HCT116 (cell line): ENCODE results near the gene FAM167B. TPM values are rescaled to one million over a fixed set of nuclear protein-coding genes. Genes with fewer than 3 reads are reported as not detected.
"Not testable (repeated sequence)": the region's sequence is repeated elsewhere in the genome, so short reads cannot be mapped to it uniquely, and the experiment has no call there.

Source experiments
- ATAC-seq: fragments of 200-7000 bp; cut with Tn5 transposase; 2 replicates; pipeline ENCODE4 v1.9.1; 2020; ENCODE audit warnings: mild to moderate bottlenecking, moderate library complexity
- BruUV-seq: library from RNA; stranded (reverse); fragments of 400-500 nt; replicated peaks from 2 replicates; lab custom pipeline; 2021; lab: Mats Ljungman, UMichigan
- CTCF ChIA-PET: fragments of 300-600 bp; sonication (Branson Sonifier 250); formaldehyde crosslinking; loops from one replicate; lab custom pipeline; 2021; ENCODE audit warnings: antibody characterized with exemption; lab: Charles Lee
- POLR2A ChIA-PET: fragments of 300-600, 350-600 bp; sonication (Branson Sonifier 250); formaldehyde crosslinking; loops from one replicate; lab custom pipeline; 2021; ENCODE audit warnings: antibody characterized with exemption; lab: Charles Lee
- RAD21 ChIA-PET, 2 experiments: fragments of 300-600 bp; sonication (Branson Sonifier 250); formaldehyde crosslinking; loops; one replicate each; lab custom pipeline; 2023; ENCODE audit warnings: low total read pairs in 2 of 2; ENCODE audit not compliant: uncharacterized antibody in 2 of 2, unreplicated experiment in 2 of 2, low non-redundant PET in 1 of 2; lab: Charles Lee
- DNase-seq: peaks from one replicate; pipeline ENCODE4 v3.0.0-alpha.2; 2010; ENCODE audit warnings: low read depth, low spot score
- H2AFZ ChIP-seq: fragments of 200-600 bp; shearing (Covaris generic), sonication (generic); 2 replicates; pipeline ENCODE4 v1.6.1; 2017; ENCODE audit warnings: low read depth, mixed run types, mixed read lengths, antibody characterized with exemption, low read length; ENCODE audit not compliant: poor library complexity, severe bottlenecking
- H3K27ac ChIP-seq: 2 replicates; pipeline ENCODE4 v1.5.1; 2012; ENCODE audit warnings: low read depth, low read length
- H3K27me3 ChIP-seq: fragments of 200-600 bp; sonication (generic); 2 replicates; pipeline ENCODE4 v1.6.1; 2016; ENCODE audit warnings: mixed run types, low read length, mixed read lengths; ENCODE audit not compliant: insufficient read depth
- H3K36me3 ChIP-seq, 2 experiments: fragments of 200-500 bp in 1 of 2; fragments of 200-600 bp in 1 of 2; sonication (Bioruptor generic) in 1 of 2; sonication (generic) in 1 of 2; 2 replicates each; pipeline versions ENCODE4 v1.5.1 to v1.6.1; 2014 to 2016; ENCODE audit warnings: low read length in 2 of 2, inconsistent platforms in 1 of 2, mixed read lengths in 1 of 2, mixed run types in 1 of 2; ENCODE audit not compliant: insufficient read depth in 2 of 2, control insufficient read depth in 1 of 2
- H3K4me1 ChIP-seq, 2 experiments: fragments of 200-600 bp in 1 of 2; sonication (generic) in 1 of 2; 2 replicates each; pipeline versions ENCODE4 v1.5.1 to v1.6.1; 2012 to 2017; ENCODE audit warnings: low read length in 2 of 2, inconsistent platforms in 1 of 2, mild to moderate bottlenecking in 1 of 2, mixed read lengths in 1 of 2, mixed run types in 1 of 2, moderate library complexity in 1 of 2; ENCODE audit not compliant: insufficient read depth in 2 of 2, control insufficient read depth in 1 of 2
- H3K4me2 ChIP-seq: fragments of 200-600 bp; sonication (generic); 2 replicates; pipeline ENCODE4 v1.6.1; 2017; ENCODE audit warnings: mixed run types, low read length, mixed read lengths
- H3K4me3 ChIP-seq, 2 experiments: fragments of 200-600 bp in 1 of 2; sonication (generic) in 1 of 2; replicated peaks in 1 of 2; 2 replicates each; pipeline ENCODE4 v1.5.1; 2011 to 2016; ENCODE audit warnings: low read length in 2 of 2, control low read depth in 1 of 2, low read depth in 1 of 2, mild to moderate bottlenecking in 1 of 2, mixed read lengths in 1 of 2, mixed run types in 1 of 2
- H3K79me2 ChIP-seq: fragments of 200-600 bp; sonication (generic); 2 replicates; pipeline ENCODE4 v1.6.1; 2017; ENCODE audit warnings: mild to moderate bottlenecking, mixed run types, low read length, moderate library complexity, mixed read lengths; ENCODE audit not compliant: insufficient read depth
- H3K9ac ChIP-seq: fragments of 200-600 bp; sonication (generic); 2 replicates; pipeline ENCODE4 v1.6.1; 2016; ENCODE audit warnings: low read length, mixed read lengths
- H3K9me2 ChIP-seq: fragments of 200-600 bp; sonication (generic), shearing (Covaris generic); 2 replicates; pipeline ENCODE4 v1.6.1; 2017; ENCODE audit warnings: mixed run types, mild to moderate bottlenecking, moderate library complexity; ENCODE audit not compliant: insufficient read depth
- H3K9me3 ChIP-seq, 2 experiments: fragments of 200-500 bp in 1 of 2; fragments of 200-600 bp in 1 of 2; sonication (Bioruptor generic) in 1 of 2; sonication (generic) in 1 of 2; 2 replicates each; pipeline ENCODE4 v1.6.1; 2014 to 2017; ENCODE audit warnings: low read length in 2 of 2, mixed read lengths in 2 of 2, inconsistent platforms in 1 of 2, low read depth in 1 of 2, mild to moderate bottlenecking in 1 of 2, mixed run types in 1 of 2, moderate library complexity in 1 of 2; ENCODE audit not compliant: control insufficient read depth in 1 of 2, insufficient read depth in 1 of 2
- H4K20me1 ChIP-seq: fragments of 200-600 bp; sonication (generic), shearing (Covaris generic); 2 replicates; pipeline ENCODE4 v1.6.1; 2017; ENCODE audit warnings: mixed run types, mild to moderate bottlenecking, moderate library complexity; ENCODE audit not compliant: insufficient read depth
- CBX3 ChIP-seq: IDR thresholded peaks from 2 replicates; pipeline ENCODE4 v1.6.1; 2012; ENCODE audit warnings: low read depth
- CEBPB ChIP-seq: IDR thresholded peaks from 2 replicates; pipeline ENCODE4 v1.6.1; 2012; ENCODE audit warnings: low read depth
- EGR1 ChIP-seq: IDR thresholded peaks from 2 replicates; pipeline ENCODE4 v1.6.1; 2012; ENCODE audit warnings: low read depth
- FOSL1 ChIP-seq: IDR thresholded peaks from 2 replicates; pipeline ENCODE4 v1.6.1; 2012; ENCODE audit warnings: low read depth
- JUND ChIP-seq: IDR thresholded peaks from 2 replicates; pipeline ENCODE4 v1.6.1; 2012
- POLR2A ChIP-seq: IDR thresholded peaks from 2 replicates; pipeline ENCODE4 v1.7.0; 2011; ENCODE audit warnings: borderline replicate concordance; ENCODE audit not compliant: insufficient read depth, insufficient read length; ENCODE audit errors: extremely low read depth
- POLR2AphosphoS5 ChIP-seq: IDR thresholded peaks from 2 replicates; pipeline ENCODE4 v1.6.1; 2011; ENCODE audit warnings: mild to moderate bottlenecking, low read depth, low read length, moderate library complexity
- RAD21 ChIP-seq: IDR thresholded peaks from 2 replicates; pipeline ENCODE4 v1.6.1; 2012; ENCODE audit warnings: low read depth, mild to moderate bottlenecking
- SIN3A ChIP-seq: IDR thresholded peaks from 2 replicates; pipeline ENCODE4 v1.6.1; 2012; ENCODE audit warnings: low read depth
- SP1 ChIP-seq: IDR thresholded peaks from 2 replicates; pipeline ENCODE4 v1.6.1; 2012; ENCODE audit warnings: low read depth
- SRF ChIP-seq: IDR thresholded peaks from 2 replicates; pipeline ENCODE4 v1.6.1; 2012; ENCODE audit warnings: low read depth
- TCF7L2 ChIP-seq: IDR thresholded peaks from 2 replicates; pipeline ENCODE4 v1.7.0; 2011; ENCODE audit warnings: borderline replicate concordance, inconsistent platforms; ENCODE audit not compliant: insufficient read depth, insufficient read length; ENCODE audit errors: extremely low read depth
- YY1 ChIP-seq: IDR thresholded peaks from 2 replicates; pipeline ENCODE4 v1.6.1; 2011; ENCODE audit warnings: low read length, low read depth, moderate library complexity, mild to moderate bottlenecking; ENCODE audit not compliant: insufficient replicate concordance; ENCODE audit errors: extremely low read depth
- ZFX ChIP-seq: fragments of 450-650 bp; IDR thresholded peaks from 2 replicates; pipeline ENCODE4 v1.6.1; 2017
- ZNF274 ChIP-seq: fragments of 200-500 bp; sonication (Bioruptor generic); IDR thresholded peaks from 2 replicates; pipeline ENCODE4 v1.6.1; 2014; ENCODE audit warnings: mild to moderate bottlenecking, low read depth, low read length, inconsistent platforms
- intact Hi-C: fragments of 100-400 bp; cut with micrococcal nuclease; formaldehyde crosslinking; loops from 2 replicates; pipeline ENCODE4 v1.10.0; 2022
- total RNA-seq: library from RNA; stranded (reverse); gene quantifications from one replicate; pipeline ENCODE4 v1.2.1, GENCODE V29; 2021; ENCODE audit not compliant: unreplicated experiment
- TF ChIP-seq, protein P1 (sequence below): IDR thresholded peaks from 2 replicates; pipeline ENCODE4 v1.6.1; 2012
- TF ChIP-seq, protein P2 (sequence below): IDR thresholded peaks from 2 replicates; pipeline ENCODE4 v1.6.1; 2011; ENCODE audit warnings: mild to moderate bottlenecking, low read length, moderate library complexity; ENCODE audit not compliant: insufficient replicate concordance; ENCODE audit errors: extremely low read depth

Gene FAM167B
- total RNA-seq, 1 experiment from 2014 or later = 0.42 TPM

DNA sequence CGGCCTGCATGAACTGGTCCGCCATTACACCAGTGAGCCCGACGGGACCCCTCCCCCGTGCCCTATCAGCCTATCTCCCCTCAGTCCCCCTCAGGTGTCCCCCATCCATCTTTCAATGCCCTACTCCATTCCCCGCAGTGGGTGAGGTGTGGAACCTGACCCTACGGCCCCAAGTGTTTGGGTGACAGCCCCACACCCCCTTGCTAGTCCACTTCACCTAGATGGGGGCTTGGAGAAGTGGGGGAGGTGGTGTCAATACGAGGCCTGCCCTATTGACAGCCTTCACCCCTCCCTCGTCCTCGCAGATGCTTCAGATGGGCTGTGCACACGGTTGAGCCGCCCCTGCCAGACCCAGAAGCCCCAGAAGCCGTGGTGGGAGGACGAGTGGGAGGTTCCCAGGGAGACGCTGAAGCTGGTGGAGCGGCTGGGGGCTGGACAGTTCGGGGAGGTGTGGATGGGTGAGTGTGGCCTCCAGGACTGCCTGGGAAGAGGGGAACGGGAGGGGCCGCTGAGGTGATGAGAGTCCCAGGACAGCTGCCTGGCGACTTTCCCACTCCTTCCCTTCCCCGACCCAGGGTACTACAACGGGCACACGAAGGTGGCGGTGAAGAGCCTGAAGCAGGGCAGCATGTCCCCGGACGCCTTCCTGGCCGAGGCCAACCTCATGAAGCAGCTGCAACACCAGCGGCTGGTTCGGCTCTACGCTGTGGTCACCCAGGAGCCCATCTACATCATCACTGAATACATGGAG is 29.2 kb downstream of the FAM167B start:
- peaks cover 4 to 9% of the 10 kb centered on the region in 2 experiments; a peak in 2 of 4 replicates for H3K4me1 ChIP-seq
- no peak overlapping the region for H3K4me2 ChIP-seq
- no TSS peak for BruUV-seq
- no peak overlapping the region for H2AFZ ChIP-seq
- RAD21 ChIA-PET = no interaction called here
- no peaks in the 10 kb centered on the region for H3K9me2 ChIP-seq
- ATAC-seq (no peak), DNase-seq (no peak)
- CTCF ChIA-PET = no interaction called here
- no peaks in the 10 kb centered on the region for H3K9me3 ChIP-seq
- no peaks in the 10 kb centered on the region for H3K36me3 ChIP-seq
- no peaks in the 10 kb centered on the region for H3K79me2 ChIP-seq
- POLR2A ChIA-PET = no interaction called here
- intact Hi-C loops = no loop called here
- H3K9ac ChIP-seq = no peak overlapping the region
- H4K20me1 ChIP-seq = no peaks in the 10 kb centered on the region
- no peaks in the 10 kb centered on the region for H3K27me3 ChIP-seq
- no peak overlapping the region for H3K4me3 ChIP-seq
- no peak for TF ChIP-seq POLR2A
- no peak for TF ChIP-seq JUND
- TF ChIP-seq EGR1 = no peak
- no peak for TF ChIP-seq ZFX
- no peak for TF ChIP-seq RAD21
- no peak for TF ChIP-seq YY1
- no peak for TF ChIP-seq SIN3A
- TF ChIP-seq POLR2AphosphoS5 = no peak
- TF ChIP-seq CBX3 = no peak
- no peak for TF ChIP-seq TCF7L2
- TF ChIP-seq FOSL1 = no peak
- TF ChIP-seq CEBPB = no peak
- TF ChIP-seq, protein P1, sequence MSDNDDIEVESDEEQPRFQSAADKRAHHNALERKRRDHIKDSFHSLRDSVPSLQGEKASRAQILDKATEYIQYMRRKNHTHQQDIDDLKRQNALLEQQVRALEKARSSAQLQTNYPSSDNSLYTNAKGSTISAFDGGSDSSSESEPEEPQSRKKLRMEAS = no peak
- TF ChIP-seq ZNF274 = no peak
- no peak for TF ChIP-seq SRF
- TF ChIP-seq SP1 = no peak
- TF ChIP-seq, protein P2, sequence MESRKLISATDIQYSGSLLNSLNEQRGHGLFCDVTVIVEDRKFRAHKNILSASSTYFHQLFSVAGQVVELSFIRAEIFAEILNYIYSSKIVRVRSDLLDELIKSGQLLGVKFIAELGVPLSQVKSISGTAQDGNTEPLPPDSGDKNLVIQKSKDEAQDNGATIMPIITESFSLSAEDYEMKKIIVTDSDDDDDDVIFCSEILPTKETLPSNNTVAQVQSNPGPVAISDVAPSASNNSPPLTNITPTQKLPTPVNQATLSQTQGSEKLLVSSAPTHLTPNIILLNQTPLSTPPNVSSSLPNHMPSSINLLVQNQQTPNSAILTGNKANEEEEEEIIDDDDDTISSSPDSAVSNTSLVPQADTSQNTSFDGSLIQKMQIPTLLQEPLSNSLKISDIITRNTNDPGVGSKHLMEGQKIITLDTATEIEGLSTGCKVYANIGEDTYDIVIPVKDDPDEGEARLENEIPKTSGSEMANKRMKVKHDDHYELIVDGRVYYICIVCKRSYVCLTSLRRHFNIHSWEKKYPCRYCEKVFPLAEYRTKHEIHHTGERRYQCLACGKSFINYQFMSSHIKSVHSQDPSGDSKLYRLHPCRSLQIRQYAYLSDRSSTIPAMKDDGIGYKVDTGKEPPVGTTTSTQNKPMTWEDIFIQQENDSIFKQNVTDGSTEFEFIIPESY = no peak
- no peak overlapping the region for H3K27ac ChIP-seq

DNA sequence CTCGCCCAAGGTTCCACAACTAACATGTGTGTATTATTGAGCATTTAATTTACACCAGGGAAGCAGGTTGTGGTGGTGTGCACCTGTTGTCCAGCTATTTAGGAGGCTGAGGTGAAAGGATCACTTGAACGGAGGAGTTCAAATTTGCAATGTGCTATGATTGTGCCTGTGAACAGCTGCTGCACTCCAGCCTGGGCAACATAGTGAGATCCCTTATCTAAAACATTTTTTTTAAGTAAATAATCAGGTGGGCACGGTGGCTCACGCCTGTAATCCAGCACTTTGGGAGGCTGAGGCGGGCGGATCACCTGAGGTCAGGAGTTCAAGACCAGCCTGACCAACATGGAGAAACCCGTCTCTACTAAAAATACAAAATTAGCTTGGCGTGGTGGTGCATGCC is 37.8 kb downstream of the FAM167B start:
- H3K9me3 ChIP-seq, H2AFZ ChIP-seq, H3K27ac ChIP-seq, RAD21 ChIA-PET, H3K4me1 ChIP-seq, H3K9ac ChIP-seq, H3K4me2 ChIP-seq, H3K4me3 ChIP-seq, ATAC-seq, H4K20me1 ChIP-seq, H3K36me3 ChIP-seq, POLR2A ChIA-PET, H3K27me3 ChIP-seq, CTCF ChIA-PET, intact Hi-C loops, BruUV-seq, H3K9me2 ChIP-seq, DNase-seq, H3K79me2 ChIP-seq: not testable (repeated sequence)
